Heart right ventricle (tissue), 16 donors: ENCODE measurements around the gene SFN. TPM values are rescaled to one million over a fixed set of nuclear protein-coding genes. Genes with fewer than 3 reads are reported as not detected.
A peak's percentile ranks its signal among the peaks of the same experiment; 100 is the strongest.

ENCODE experiments used
- ATAC-seq, 8 donors: fragments of 200-7000 bp; cut with Tn5 transposase; one replicate each; pipeline ENCODE4 v1.9.1; 2020; ENCODE audit warnings: mild to moderate bottlenecking in 8 of 8, moderate library complexity in 8 of 8, moderate number of reproducible peaks in 1 of 8
- DNase-seq, 2 donors: peaks; one replicate each; pipeline ENCODE4 v3.0.0-alpha.2; 2020
- H3K27ac ChIP-seq, 10 donors: fragments of 200-600 bp; sonication (generic) in 2 of 10; one replicate each; pipeline versions ENCODE4 v1.5.0 to v1.8.0; 2020 to 2022; ENCODE audit warnings: mild to moderate bottlenecking in 3 of 10
- H3K27me3 ChIP-seq, 7 donors: fragments of 200-600 bp; one replicate each; pipeline ENCODE4 v1.8.0; 2021 to 2022; ENCODE audit warnings: mild to moderate bottlenecking in 2 of 7
- H3K36me3 ChIP-seq, 9 donors: fragments of 200-600 bp; sonication (generic) in 1 of 9; one replicate each; pipeline versions ENCODE4 v1.5.0 to v1.8.0; 2020 to 2022; ENCODE audit warnings: mild to moderate bottlenecking in 2 of 9
- H3K4me1 ChIP-seq, 9 donors: fragments of 200-600 bp; sonication (generic) in 1 of 9; one replicate each; pipeline versions ENCODE4 v1.5.0 to v1.8.0; 2020 to 2022; ENCODE audit warnings: mild to moderate bottlenecking in 4 of 9
- H3K4me3 ChIP-seq, 10 donors: fragments of 200-600 bp; sonication (generic) in 2 of 10; one replicate each; pipeline versions ENCODE4 v1.5.0 to v1.8.0; 2020 to 2022; ENCODE audit warnings: mild to moderate bottlenecking in 7 of 10, moderate library complexity in 2 of 10
- H3K9me3 ChIP-seq, 11 donors: fragments of 200-600 bp in 10 of 11; sonication (generic) in 2 of 11; one replicate each; pipeline versions ENCODE4 v1.5.0 to v1.8.0; 2013 to 2022; ENCODE audit warnings: mild to moderate bottlenecking in 2 of 11, control low read depth in 1 of 11, moderate library complexity in 1 of 11
- WGBS, 2 donors: extraction: QIAGEN DNeasy Blood & Tissue Kit; methylation state at CpG; one replicate each; pipeline ENCODE4 v1.1.7; 2013; ENCODE audit warnings: inconsistent platforms in 1 of 2; 5-methylcytosine and 5-hydroxymethylcytosine counted together
- intact Hi-C, 10 donors: fragments of 100-400 bp; cut with DNase I; formaldehyde crosslinking; loops; one replicate each; pipeline versions ENCODE4 v1.11.1 to v1.14.2; 2022
- polyA plus RNA-seq, 2 donors: library from polyadenylated mRNA; stranded (reverse); fragments of 200-250 nt; gene quantifications; one replicate each; pipeline ENCODE4 v1.2.3, GENCODE V29; 2013
- total RNA-seq, 10 donors: library from RNA; stranded (reverse); fragmentation: NEBNext Ultra II Directional in 3 of 10; extraction: Animal tissue kit (Norgen Biotek cat#: 25700) in 3 of 10; gene quantifications; one replicate each; pipeline versions ENCODE4 v1.2.1 to v1.2.4, GENCODE V29; 2021 to 2023
- TF ChIP-seq, protein P1 (sequence below), 9 donors: fragments of 200-600 bp; sonication (generic) in 2 of 9; IDR thresholded peaks; one replicate each; pipeline versions ENCODE4 v1.5.0 to v1.8.0; 2021 to 2022; ENCODE audit warnings: antibody characterized with exemption in 9 of 9, mild to moderate bottlenecking in 5 of 9, moderate library complexity in 1 of 9
- donor health status: Arrhythmogenic right ventricular cardiomyopathy.
- donor health status: ischemic (EF 13 %, LVEDD 7.1; RV severe dilation, severe dysfunction).
- donor health status: healthy with polysubstance abuse.
- donor health status: DM: no; HTN: yes; CAD: no.
- donor health status: DM: no; HTN: no; CAD: no.
- donor health status: ischemic (EF 25% LVEDD 6.9; RV normal size, moderate dysfunction).
- donor health status: ischemic (EF 25% LVEDD 5.7; RV mildly dilated, moderate dysfunction).
- donor health status: healthy.
- donor health status: DM: yes; HTN: yes; CAD: no.
- donor health status: Ischemic cardiomyopathy.
- donor health status: ischemic (EF 35%, LVEDD 5.7; RV mildly dilated, moderate dysfunction).
- donor health status: nonischemic (EF 11% LVEDD 7.7; RV severe dilation, severe dysfunction).
- donor health status: DM: yes; HTN: yes; CAD: no.
- donor health status: PGD.
- donor health status: ischemic (EF 29% LVEDD 5.4; RV normal size, mild dysfunction).
- donor health status: nonischemic (EF 23%, LVEDD 6.1; RV moderate dilation, normal function).

Gene SFN
- total and polyA plus RNA-seq, 12 donors: 0.19 to 0.42 TPM; not detected in 10

- intact Hi-C loops: no loop called here
- Histone ChIP-seq H3K36me3 (no peaks in the 10 kb centered on the region), H3K27ac (no peak overlapping the region), H3K4me3 (no peak overlapping the region), H3K4me1 (peaks cover 4 to 32% (median 13%) of the 10 kb centered on the region in 9 donors), H3K27me3 (no peaks in the 10 kb centered on the region), H3K9me3 (no peaks in the 10 kb centered on the region)
- ATAC-seq (no peak), DNase-seq (no peak)
- TF ChIP-seq, protein P1, sequence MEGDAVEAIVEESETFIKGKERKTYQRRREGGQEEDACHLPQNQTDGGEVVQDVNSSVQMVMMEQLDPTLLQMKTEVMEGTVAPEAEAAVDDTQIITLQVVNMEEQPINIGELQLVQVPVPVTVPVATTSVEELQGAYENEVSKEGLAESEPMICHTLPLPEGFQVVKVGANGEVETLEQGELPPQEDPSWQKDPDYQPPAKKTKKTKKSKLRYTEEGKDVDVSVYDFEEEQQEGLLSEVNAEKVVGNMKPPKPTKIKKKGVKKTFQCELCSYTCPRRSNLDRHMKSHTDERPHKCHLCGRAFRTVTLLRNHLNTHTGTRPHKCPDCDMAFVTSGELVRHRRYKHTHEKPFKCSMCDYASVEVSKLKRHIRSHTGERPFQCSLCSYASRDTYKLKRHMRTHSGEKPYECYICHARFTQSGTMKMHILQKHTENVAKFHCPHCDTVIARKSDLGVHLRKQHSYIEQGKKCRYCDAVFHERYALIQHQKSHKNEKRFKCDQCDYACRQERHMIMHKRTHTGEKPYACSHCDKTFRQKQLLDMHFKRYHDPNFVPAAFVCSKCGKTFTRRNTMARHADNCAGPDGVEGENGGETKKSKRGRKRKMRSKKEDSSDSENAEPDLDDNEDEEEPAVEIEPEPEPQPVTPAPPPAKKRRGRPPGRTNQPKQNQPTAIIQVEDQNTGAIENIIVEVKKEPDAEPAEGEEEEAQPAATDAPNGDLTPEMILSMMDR (IDR thresholded peaks at IDR 0.05): no peak
- 94 to 95% methylated on average over 4 of the region's 4 CpGs for WGBS, 2 donors
These were observed 40.1 kb upstream of the SFN start for GRCh38 chr1:26822737-26823395.

DNA sequence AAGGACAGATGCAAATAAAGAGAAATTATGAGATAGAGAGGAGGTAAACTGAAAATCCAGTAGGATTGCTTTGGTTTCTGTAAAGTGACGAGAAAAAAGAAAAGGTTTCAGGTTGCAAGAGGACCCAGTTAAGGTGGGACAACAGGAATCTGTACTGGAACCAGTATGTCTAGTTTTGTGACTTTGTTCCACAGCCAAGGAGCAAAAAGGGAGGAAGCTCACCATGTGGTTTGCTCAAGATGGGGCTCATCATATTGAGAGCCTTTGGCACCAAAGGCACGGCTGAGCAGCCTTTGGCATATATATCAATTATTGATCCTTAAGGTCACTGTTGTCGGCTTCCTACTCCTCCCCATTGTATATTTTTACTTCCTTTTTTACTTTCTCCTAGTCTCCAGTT, 38.2 kb upstream of the SFN start:
- H3K36me3 ChIP-seq: peaks cover 0 to 6% (median 0%) of the 10 kb centered on the region in 9 donors
- H3K4me1 ChIP-seq: peaks cover 12 to 50% (median 32%) of the 10 kb centered on the region in 9 donors
- no peak overlapping the region for H3K4me3 ChIP-seq
- 93% methylated on average over 3 of the region's 3 CpGs for WGBS, 2 donors
- no peak overlapping the region for H3K27ac ChIP-seq
- ATAC-seq (no peak), DNase-seq (no peak)
- no peaks in the 10 kb centered on the region for H3K27me3 ChIP-seq
- H3K9me3 ChIP-seq: no peaks in the 10 kb centered on the region
- intact Hi-C loops: no loop called here
- TF ChIP-seq, protein P1 (IDR thresholded peaks at IDR 0.05): no peak

DNA sequence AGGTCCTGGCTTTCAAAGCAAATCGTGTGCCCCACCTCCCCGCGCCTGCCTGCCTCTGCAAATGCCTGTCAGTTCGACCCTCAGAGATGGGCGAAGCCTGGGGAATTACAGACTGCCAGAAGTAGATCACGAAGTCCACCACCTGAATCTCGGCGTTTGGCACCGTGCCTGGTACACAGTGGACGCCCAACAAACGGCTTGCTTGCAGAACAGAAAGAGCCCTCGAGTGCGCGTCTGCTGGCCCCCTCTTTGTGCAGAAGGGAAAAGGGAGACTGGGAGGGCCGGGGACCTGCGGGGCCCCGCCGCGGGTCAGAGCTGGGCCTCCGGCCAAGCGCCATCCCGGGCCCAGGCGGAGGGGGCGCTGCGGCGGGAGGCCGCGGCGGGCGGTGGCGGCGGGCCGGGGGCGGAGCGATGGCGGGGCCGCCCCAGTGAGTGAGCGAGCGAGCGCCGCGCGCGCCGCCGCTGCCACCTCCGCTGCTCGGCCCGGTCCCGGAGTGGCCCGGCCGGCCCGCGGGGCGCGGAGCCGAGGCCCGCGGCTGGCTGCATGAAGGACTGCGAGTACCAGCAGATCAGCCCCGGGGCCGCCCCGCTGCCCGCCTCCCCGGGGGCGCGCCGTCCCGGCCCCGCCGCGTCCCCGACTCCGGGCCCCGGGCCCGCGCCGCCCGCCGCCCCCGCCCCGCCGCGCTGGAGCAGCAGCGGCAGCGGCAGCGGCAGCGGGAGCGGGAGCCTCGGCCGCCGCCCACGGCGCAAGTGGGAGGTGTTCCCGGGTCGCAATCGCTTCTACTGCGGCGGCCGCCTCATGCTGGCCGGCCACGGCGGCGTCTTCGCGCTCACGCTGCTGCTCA, 36.5 kb upstream of the SFN start, which contains the start of gene ZDHHC18:
Gene ZDHHC18 (plus strand): TSS at position 428 of the 845 bp plus-strand sequence. CDS start 117 bp downstream, at position 545.
- peak within 1 kb of the TSS; percentile 13 to 90 (median 81) for H3K27ac ChIP-seq
- H3K27me3 ChIP-seq: no peaks in the 10 kb centered on the region
- ATAC-seq (peak; percentile 66 to 95 (median 78)), DNase-seq (peak; percentile 54 to 81)
- H3K4me1 ChIP-seq: peaks cover 12 to 49% (median 36%) of the 10 kb centered on the region in 9 donors
- WGBS, 2 donors: 0 to 1% methylated on average over 43 to 103 of the region's 107 CpGs
- no peaks in the 10 kb centered on the region for H3K9me3 ChIP-seq
- H3K4me3 ChIP-seq: peak within 1 kb of the TSS; percentile 66 to 93 (median 73)
- intact Hi-C loops: no loop called here
- TF ChIP-seq, protein P1 (IDR thresholded peaks at IDR 0.05): peak; percentile 31 to 71 (median 43)
- H3K36me3 ChIP-seq: peaks cover 0 to 16% (median 0%) of the 10 kb centered on the region in 9 donors

GRCh38 chr1:26827106-26827604, 35.8 kb upstream of the SFN start:
- no peaks in the 10 kb centered on the region for H3K27me3 ChIP-seq
- TF ChIP-seq, protein P1 (IDR thresholded peaks at IDR 0.05): no peak
- H3K36me3 ChIP-seq: peaks cover 0 to 22% (median 0%) of the 10 kb centered on the region in 9 donors
- peak overlapping the region; percentile 13 to 90 (median 78) for H3K27ac ChIP-seq
- WGBS, 2 donors: 5 to 6% methylated on average over 16 to 17 of the region's 17 CpGs
- H3K4me3 ChIP-seq: peak overlapping the region; percentile 66 to 93 (median 73)
- intact Hi-C loops: no loop called here
- H3K4me1 ChIP-seq: peaks cover 12 to 50% (median 36%) of the 10 kb centered on the region in 9 donors
- ATAC-seq (peak in 2 of 8 donors; percentile 2 to 27), DNase-seq (no peak)
- H3K9me3 ChIP-seq: no peaks in the 10 kb centered on the region
